Natural killer cell treated with Interleukin-12 subunit alpha and Interleukin-12 subunit beta and Interleukin-15 and Interleukin-18, amount 100 ng/mL, for 72 hours (primary cell): ENCODE measurements around the gene FBRS. TPM values are rescaled to one million over a fixed set of nuclear protein-coding genes. Genes with fewer than 3 reads are reported as not detected.

ENCODE experiments used
- ATAC-seq, 2 donors: fragments of 150-1000 bp; cut with Tn5 transposase in 1 of 2; sonication (Bioruptor Pico), chemical (Tn5 transposase) in 1 of 2; 2 replicates each; pipeline ENCODE4 v1.10.0; 2021
- DNase-seq: peaks from one replicate; pipeline ENCODE4 v3.0.0; 2022; ENCODE audit warnings: low spot score
- H3K27ac Mint-ChIP-seq, 2 donors: 1 replicate in 1 of 2; 2 replicates in 1 of 2; pipeline ENCODE4 v1.8.0; 2022; ENCODE audit warnings: mixed read lengths in 2 of 2, mild to moderate bottlenecking in 1 of 2, moderate library complexity in 1 of 2
- H3K27me3 Mint-ChIP-seq, 2 donors: 1 replicate in 1 of 2; 2 replicates in 1 of 2; pipeline ENCODE4 v1.8.0; 2022; ENCODE audit warnings: mixed read lengths in 2 of 2
- H3K36me3 Mint-ChIP-seq: one replicate; pipeline ENCODE4 v1.8.0; 2022; ENCODE audit warnings: mixed read lengths
- H3K4me1 Mint-ChIP-seq, 2 donors: 1 replicate in 1 of 2; 2 replicates in 1 of 2; pipeline ENCODE4 v1.8.0; 2022; ENCODE audit warnings: low read depth in 2 of 2, mixed read lengths in 2 of 2, mild to moderate bottlenecking in 1 of 2
- H3K4me3 Mint-ChIP-seq: one replicate; pipeline ENCODE4 v1.8.0; 2022; ENCODE audit warnings: mixed read lengths
- H3K9me3 Mint-ChIP-seq: 2 replicates; pipeline ENCODE4 v1.8.0; 2022; ENCODE audit warnings: mixed read lengths
- total RNA-seq, 2 donors: library from RNA; stranded (reverse); gene quantifications; one replicate each; pipeline ENCODE4 v1.2.3, GENCODE V29; 2022

Gene FBRS
- total RNA-seq, 2 donors from 2014 or later = 140 to 147 TPM

DNA sequence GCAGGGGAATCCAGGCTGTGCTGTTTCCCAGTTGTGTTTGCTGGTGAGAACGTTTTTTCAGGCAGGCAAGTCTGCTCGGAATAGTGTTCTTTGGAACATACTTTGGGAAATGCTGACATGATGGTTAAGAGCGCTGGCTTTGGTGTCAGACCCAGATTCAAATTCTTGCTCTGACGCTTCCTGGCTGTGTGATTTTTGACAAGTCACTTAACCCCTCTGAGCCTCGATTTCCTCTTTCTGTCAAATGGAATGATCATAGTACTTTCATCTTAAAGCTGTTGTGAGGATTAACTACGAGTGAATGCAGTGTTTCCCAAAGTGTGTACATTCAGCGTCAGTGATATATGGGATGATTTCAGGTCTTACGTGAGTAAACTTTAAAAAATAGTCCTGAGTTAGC, 4.8 kb downstream of the FBRS start:
- peak overlapping the region; percentile 83 to 90 for H3K27ac Mint-ChIP-seq
- H3K36me3 Mint-ChIP-seq = peaks cover 28% of the 10 kb centered on the region
- H3K4me1 Mint-ChIP-seq = peaks cover 33 to 40% of the 10 kb centered on the region in 2 donors
- DNase-seq = no peak
- no peak for ATAC-seq
- no peaks in the 10 kb centered on the region for H3K27me3 Mint-ChIP-seq
- peak overlapping the region; percentile 70 for H3K4me3 Mint-ChIP-seq
- H3K9me3 Mint-ChIP-seq = no peaks in the 10 kb centered on the region

DNA sequence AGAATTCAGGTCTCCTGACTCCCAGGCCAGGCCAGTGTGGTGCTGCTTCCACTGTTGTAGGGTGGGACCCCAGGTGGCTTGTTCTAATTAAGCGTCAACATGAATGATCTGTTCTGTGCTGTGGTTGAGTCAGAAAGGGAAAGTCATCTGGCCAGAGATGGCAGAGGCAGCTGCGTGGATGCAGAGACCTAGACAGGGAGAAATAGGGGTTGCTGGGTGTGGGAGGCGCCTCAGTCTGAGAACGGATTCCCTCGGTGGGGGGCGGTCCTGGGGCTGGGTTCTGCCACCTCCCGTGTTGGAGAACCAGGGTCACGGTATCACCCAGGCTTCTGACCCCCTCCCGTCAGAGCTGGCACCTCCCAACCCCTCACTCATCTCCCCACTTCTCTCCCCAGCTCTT, 5.6 kb downstream of the FBRS start:
- DNase-seq (no peak), ATAC-seq (no peak)
- Mint-ChIP-seq H3K9me3 (no peaks in the 10 kb centered on the region), H3K4me3 (peak overlapping the region; percentile 70), H3K36me3 (peaks cover 28% of the 10 kb centered on the region), H3K27ac (peak overlapping the region; percentile 83 to 90), H3K27me3 (no peaks in the 10 kb centered on the region), H3K4me1 (peaks cover 33 to 40% of the 10 kb centered on the region in 2 donors)

DNA sequence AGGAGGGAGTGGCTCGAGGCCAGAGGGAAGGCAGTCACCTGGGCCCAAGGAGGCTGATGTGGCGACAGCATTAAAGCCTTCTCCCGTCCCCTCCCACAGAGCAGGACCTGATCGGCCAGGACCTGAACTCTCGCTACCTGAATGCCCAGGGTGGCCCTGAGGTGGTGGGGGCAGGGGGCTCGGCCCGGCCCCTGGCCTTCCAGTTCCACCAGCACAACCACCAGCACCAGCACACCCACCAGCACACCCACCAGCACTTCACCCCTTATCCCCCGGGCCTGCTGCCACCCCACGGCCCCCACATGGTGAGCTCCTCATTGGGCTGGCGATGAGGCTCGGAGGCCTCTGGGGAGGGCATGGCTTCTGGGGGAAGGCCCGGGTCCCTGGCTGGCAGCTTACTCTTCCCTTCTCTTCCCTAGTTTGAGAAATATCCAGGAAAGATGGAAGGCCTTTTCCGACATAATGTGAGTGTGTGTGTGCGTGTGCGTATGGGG, 6.4 kb downstream of the FBRS start:
- Mint-ChIP-seq H3K36me3 (peaks cover 28% of the 10 kb centered on the region), H3K9me3 (no peaks in the 10 kb centered on the region), H3K27ac (peak overlapping the region in 1 of 2 donors; percentile 35), H3K4me1 (peaks cover 33 to 40% of the 10 kb centered on the region in 2 donors), H3K27me3 (no peaks in the 10 kb centered on the region), H3K4me3 (no peak overlapping the region)
- ATAC-seq (no peak), DNase-seq (no peak)

DNA sequence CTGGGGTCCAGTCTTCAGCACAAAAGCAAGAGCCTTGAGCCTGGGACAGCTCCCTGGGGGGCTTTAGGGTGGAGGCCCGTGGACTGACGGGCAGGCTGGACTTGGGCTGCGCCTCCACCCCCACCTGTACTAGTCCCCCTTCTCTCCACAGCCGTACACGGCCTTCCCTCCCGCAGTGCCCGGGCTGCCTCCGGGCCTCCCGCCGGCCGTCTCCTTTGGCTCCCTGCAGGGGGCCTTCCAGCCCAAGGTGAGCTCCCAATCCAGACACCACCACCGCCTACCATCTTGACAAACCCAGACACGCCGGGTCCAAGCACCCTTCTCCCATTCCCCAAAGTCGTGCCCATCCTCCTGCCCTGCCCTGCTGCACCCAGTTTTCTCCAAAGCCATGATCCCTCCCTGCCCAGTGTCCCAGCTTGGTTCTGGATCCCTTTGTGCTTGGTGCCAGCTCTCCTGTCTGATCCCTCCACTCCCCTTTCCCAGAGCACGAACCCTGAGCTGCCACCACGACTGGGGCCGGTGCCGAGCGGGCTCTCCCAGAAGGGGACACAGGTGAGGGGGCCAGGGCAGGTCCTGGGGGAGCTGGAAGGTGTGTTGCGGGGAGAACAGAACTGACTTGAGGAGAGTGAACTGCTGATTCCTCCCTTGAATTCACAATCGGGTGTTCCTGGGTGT, 7.1 kb downstream of the FBRS start:
- Mint-ChIP-seq H3K9me3 (no peaks in the 10 kb centered on the region), H3K4me1 (peaks cover 33 to 40% of the 10 kb centered on the region in 2 donors), H3K36me3 (peaks cover 28% of the 10 kb centered on the region), H3K27me3 (no peaks in the 10 kb centered on the region), H3K4me3 (no peak overlapping the region), H3K27ac (peak overlapping the region in 1 of 2 donors; percentile 35)
- DNase-seq (no peak), ATAC-seq (no peak)

DNA sequence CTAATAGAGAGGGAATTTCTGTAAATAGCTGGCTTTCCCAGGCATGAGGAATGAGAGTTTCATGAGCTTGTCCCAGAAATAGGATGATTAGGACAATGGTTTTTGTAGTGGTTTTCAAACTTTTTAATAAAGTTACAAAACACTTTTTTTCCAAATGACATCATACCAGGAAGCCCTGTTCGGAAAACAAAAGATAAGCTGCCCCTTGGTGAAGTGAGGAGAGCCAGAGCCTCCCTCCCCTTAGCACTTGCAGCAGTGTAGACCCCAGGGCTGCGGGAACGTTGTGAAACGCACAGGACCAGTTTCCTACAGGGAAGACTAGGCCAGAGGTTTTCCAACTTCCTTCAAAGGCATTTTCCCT, 7.6 kb downstream of the FBRS start:
- peaks cover 23% of the 10 kb centered on the region for H3K36me3 Mint-ChIP-seq
- H3K27ac Mint-ChIP-seq = peak overlapping the region in 1 of 2 donors; percentile 35
- H3K9me3 Mint-ChIP-seq = no peaks in the 10 kb centered on the region
- no peak for DNase-seq
- ATAC-seq = no peak
- H3K4me1 Mint-ChIP-seq = peaks cover 28 to 36% of the 10 kb centered on the region in 2 donors
- no peaks in the 10 kb centered on the region for H3K27me3 Mint-ChIP-seq
- no peak overlapping the region for H3K4me3 Mint-ChIP-seq

DNA sequence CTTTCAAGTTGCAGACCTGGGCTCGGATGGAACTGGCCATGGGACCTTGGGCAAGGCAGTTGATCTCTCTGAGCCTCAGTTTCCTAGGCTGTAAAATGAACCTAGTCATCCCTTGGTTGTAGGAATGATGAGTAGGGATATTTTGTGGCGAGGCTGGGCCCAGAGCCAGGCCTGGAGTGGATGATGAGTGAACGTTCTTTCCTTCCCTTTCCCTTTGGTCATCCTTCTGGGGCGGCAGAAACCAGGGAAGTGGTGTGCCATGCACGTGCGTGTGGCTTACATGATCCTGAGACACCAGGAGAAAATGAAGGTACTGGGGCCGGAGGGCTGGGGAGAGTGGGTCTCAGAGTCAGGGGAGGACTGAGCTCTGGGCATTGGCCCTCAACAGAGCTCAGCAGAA, 8.4 kb downstream of the FBRS start:
- Mint-ChIP-seq H3K9me3 (no peaks in the 10 kb centered on the region), H3K4me1 (peaks cover 19 to 28% of the 10 kb centered on the region in 2 donors), H3K27ac (no peak overlapping the region), H3K27me3 (no peaks in the 10 kb centered on the region), H3K4me3 (no peak overlapping the region), H3K36me3 (peaks cover 14% of the 10 kb centered on the region)
- DNase-seq (no peak), ATAC-seq (no peak)

DNA sequence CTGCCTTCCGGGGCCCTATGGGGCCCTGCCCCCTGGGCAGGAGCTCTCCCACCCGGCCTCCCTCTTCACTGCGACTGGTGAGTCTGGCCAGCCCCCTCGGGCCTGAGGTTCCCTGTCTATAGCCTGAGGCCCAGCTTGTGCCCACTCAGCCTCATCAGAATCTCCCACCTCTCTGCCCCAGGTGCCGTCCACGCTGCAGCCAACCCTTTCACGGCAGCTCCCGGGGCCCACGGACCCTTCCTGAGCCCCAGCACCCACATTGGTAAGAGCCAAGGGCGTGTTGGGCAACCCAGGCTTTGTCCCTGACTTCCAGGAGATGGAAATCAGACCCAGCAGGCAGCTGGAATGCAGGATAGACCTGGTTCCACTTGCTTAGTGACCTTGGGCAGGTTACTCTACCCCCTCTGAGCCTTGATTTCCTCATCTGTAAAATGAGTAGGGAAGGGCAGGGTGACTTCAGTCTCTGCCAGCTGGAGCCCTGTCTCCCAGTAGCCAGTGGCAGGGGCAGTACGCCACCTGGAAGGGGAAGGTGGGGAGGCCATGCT, 9.2 kb downstream of the FBRS start:
- Mint-ChIP-seq H3K27me3 (no peaks in the 10 kb centered on the region), H3K36me3 (peaks cover 10% of the 10 kb centered on the region)
- no peak for ATAC-seq

DNA sequence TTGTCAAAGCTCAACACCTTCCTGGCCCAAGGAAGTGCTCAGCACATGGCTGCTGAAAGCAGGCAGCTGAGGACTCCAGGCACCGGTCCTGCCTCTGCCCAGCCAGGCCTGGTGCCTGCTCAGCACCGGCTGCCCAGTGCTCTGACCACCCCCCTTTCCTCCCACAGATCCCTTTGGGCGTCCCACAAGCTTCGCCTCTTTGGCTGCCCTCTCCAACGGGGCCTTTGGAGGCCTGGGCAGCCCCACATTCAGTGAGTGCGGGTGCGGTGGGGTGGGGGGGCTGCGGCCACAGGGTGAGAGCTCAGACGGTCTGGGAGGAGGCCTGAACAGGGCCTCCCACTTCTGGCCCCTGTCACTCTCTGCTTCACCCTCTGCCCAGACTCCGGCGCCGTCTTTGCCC, 10.2 kb downstream of the FBRS start:
- peak overlapping the region in 1 of 2 donors; percentile 38 for H3K27ac Mint-ChIP-seq
- no peak for ATAC-seq

More for the DNA sequence above, 9.2 kb downstream of the FBRS start:
- no peaks in the 10 kb centered on the region for H3K9me3 Mint-ChIP-seq
- DNase-seq = no peak
- no peak overlapping the region for H3K4me3 Mint-ChIP-seq
- H3K4me1 Mint-ChIP-seq = peaks cover 13 to 21% of the 10 kb centered on the region in 2 donors
- H3K27ac Mint-ChIP-seq = peak overlapping the region in 1 of 2 donors; percentile 38

DNA sequence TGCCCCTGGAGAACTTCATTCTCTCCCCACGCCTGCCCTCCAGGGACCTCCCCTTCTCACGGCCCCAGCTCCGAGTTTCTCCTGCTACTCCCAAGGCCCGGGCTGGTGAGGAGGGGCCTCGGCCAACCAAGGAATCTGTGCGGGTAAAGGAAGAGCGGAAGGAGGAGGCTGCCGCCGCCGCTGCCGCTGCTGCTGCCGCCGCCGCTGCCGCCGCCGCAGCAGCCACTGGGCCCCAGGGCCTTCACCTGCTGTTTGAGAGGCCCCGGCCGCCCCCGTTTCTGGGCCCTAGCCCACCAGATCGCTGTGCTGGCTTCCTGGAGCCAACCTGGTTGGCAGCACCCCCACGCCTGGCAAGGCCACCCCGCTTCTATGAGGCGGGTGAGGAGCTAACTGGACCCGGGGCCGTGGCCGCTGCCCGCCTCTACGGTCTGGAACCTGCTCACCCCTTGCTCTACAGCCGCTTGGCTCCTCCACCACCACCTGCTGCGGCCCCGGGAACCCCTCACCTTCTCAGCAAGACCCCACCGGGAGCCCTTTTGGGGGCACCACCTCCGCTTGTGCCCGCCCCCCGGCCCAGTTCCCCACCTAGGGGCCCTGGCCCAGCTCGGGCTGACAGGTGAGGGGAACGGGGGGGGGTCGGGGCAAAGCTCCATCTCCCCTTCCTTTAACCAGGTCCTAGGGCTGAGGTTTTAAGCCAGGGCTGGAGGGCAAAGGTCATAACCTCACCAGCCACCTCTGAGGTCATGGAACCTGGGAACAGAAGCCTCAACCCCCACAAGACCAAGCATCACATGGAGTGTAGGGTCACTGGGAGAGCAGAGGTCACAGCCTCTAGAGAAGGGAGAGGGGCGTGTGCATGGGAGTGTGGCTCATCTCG, 11.0 kb downstream of the FBRS start:
- DNase-seq (no peak), ATAC-seq (no peak)
- H3K27me3 Mint-ChIP-seq = no peaks in the 10 kb centered on the region
- H3K4me3 Mint-ChIP-seq = no peak overlapping the region
- H3K36me3 Mint-ChIP-seq = no peaks in the 10 kb centered on the region
- H3K27ac Mint-ChIP-seq = no peak overlapping the region
- peaks cover 0 to 8% of the 10 kb centered on the region in 2 donors for H3K4me1 Mint-ChIP-seq
- no peaks in the 10 kb centered on the region for H3K9me3 Mint-ChIP-seq

More for the DNA sequence above, 10.2 kb downstream of the FBRS start:
- Mint-ChIP-seq H3K4me3 (no peak overlapping the region), H3K36me3 (peaks cover 4% of the 10 kb centered on the region), H3K9me3 (no peaks in the 10 kb centered on the region), H3K27me3 (no peaks in the 10 kb centered on the region), H3K4me1 (peaks cover 5 to 13% of the 10 kb centered on the region in 2 donors)
- no peak for DNase-seq

DNA sequence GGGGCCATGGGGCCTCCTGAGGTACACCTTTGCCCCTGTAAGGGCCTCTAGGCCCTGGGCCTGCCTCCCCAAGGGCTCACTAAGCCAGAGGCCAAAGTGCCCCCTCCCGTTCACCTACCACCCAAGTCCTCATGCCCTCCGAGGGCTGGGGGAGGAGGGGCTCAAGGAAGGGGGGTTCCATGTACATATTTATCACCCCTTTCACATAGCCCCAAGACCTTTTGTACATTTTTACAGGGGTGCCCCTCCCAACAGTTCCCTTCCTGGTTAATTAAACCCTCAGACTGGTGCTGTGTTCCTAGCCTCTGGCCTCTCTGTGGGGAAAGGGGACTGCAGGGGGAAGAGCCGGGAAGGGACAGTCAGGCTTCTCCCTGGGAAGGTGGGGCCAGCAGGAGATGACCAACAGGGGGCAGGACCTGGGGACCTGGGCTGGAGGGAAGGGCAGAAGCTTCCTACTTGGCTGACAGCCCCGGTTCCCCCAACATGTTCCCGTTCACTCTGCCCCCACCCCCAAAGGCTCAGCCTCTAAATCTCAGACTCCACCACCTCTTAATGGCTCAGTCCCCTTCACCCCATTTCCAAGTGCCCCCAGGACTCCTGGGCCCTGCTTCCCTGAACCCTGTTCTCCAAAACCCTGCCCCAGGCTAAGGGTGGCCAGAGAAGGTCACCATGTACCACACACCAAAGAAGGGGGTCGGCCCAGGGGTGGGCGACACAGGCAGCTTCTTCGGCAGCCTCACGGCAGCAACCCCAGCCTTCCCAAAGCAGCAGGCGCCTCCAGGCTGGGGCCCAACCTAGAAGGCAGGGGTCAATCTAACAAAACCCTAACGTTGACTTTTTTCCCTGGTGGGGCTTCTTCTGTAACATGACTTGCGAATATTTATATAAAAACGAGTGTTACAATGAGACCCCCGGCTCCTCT, 11.9 kb downstream of the FBRS start:
- Mint-ChIP-seq H3K36me3 (no peaks in the 10 kb centered on the region), H3K27me3 (no peaks in the 10 kb centered on the region), H3K4me1 (peaks cover 0 to 4% of the 10 kb centered on the region in 2 donors), H3K27ac (no peak overlapping the region), H3K4me3 (no peak overlapping the region), H3K9me3 (no peaks in the 10 kb centered on the region)
- DNase-seq (no peak), ATAC-seq (no peak)

DNA sequence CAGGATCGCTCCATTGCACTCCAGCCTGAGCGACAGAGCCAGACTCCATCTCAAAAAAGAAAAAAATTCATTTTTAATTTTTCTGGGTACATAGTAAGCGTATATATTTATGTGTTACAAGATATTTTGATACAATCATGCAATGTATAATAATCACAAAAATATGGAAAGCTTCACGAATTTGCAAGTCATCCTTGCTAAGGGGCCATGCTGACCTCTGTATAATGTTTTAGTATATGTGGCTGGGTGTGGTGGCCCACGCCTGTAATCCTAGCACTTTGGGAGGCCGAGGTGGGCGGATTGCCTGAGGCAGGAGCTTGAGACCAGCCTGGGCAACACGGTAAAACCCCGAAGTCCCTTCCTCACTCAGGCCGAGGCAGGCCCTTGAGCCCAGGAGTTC, 16.9 kb downstream of the FBRS start:
- H3K4me3 Mint-ChIP-seq = no peak overlapping the region
- ATAC-seq = no peak
- H3K27ac Mint-ChIP-seq = no peak overlapping the region
- no peak for DNase-seq
- H3K27me3 Mint-ChIP-seq = no peaks in the 10 kb centered on the region
- H3K9me3 Mint-ChIP-seq = no peaks in the 10 kb centered on the region
- no peaks in the 10 kb centered on the region for H3K4me1 Mint-ChIP-seq
- H3K36me3 Mint-ChIP-seq = no peaks in the 10 kb centered on the region

DNA sequence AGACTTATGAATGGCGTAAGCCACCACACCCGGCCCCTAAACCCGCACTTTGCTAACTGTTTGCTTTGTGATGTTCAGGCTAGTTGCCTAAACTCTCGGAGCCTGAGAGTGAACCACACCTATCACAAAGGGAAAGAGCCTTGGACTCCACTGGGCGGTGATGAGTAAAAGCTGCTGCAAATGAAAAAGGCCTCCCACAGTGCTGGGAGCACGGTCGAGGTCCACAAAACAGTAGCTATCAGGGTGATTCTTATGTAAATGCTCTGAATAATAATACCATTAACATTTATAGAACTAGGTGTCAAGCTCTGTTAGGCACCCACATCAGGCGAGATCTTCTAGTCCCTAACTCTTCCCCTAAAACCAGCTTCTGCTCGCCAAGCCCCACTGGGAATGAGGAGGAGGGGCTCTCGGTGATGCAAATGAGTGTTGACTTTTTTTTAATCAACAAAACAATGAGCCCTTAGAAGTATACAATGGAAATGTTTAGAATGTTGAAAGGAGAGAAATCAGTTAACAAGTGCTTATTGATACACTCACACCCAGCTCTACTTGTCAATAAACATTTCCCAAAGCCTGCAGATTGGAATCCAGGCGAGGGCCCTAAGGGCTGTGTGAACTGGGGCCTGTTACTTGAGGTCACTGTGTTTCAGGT, 19.8 kb downstream of the FBRS start:
- no peak for DNase-seq
- no peaks in the 10 kb centered on the region for H3K27me3 Mint-ChIP-seq
- no peaks in the 10 kb centered on the region for H3K9me3 Mint-ChIP-seq
- no peak overlapping the region for H3K4me3 Mint-ChIP-seq
- peak overlapping the region in 1 of 2 donors; percentile 33 for H3K27ac Mint-ChIP-seq
- H3K4me1 Mint-ChIP-seq = no peaks in the 10 kb centered on the region
- no peak for ATAC-seq
- no peaks in the 10 kb centered on the region for H3K36me3 Mint-ChIP-seq

DNA sequence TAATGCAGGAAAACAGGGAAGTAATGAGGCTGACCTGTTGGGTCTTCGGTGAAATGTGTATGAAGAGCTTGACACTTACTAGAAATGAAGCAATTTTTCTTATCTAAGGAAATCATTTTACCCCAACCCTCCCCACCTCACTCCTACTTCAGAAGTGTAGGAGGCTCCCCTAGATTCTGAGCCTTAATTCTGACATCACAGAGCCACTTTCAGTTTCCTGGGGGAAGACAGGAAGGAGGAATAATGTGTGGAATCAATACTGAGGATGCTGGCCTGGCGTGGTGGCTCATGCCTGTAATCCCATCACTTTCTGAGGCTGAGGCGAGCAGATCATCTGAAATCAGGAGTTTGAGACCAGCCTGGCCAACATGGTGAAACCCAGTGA, 20.3 kb downstream of the FBRS start:
- DNase-seq (no peak), ATAC-seq (no peak)
- H3K4me1 Mint-ChIP-seq = no peaks in the 10 kb centered on the region
- no peaks in the 10 kb centered on the region for H3K9me3 Mint-ChIP-seq
- no peaks in the 10 kb centered on the region for H3K36me3 Mint-ChIP-seq
- H3K27ac Mint-ChIP-seq = no peak overlapping the region
- no peak overlapping the region for H3K4me3 Mint-ChIP-seq
- no peaks in the 10 kb centered on the region for H3K27me3 Mint-ChIP-seq
